GM19467 (cell line): Measurements from ENCODE around the gene OBSCN.
"Not testable (repeated sequence)": the region's sequence is repeated elsewhere in the genome, so short reads cannot be mapped to it uniquely, and the experiment has no call there.

ENCODE experiments used
- ATAC-seq: cut with Tn5 transposase; IDR thresholded peaks from one replicate; pipeline ENCODE4 v1.9.1; 2021; ENCODE audit warnings: mild to moderate bottlenecking, moderate library complexity; ENCODE audit not compliant: unreplicated experiment

Gene OBSCN

DNA sequence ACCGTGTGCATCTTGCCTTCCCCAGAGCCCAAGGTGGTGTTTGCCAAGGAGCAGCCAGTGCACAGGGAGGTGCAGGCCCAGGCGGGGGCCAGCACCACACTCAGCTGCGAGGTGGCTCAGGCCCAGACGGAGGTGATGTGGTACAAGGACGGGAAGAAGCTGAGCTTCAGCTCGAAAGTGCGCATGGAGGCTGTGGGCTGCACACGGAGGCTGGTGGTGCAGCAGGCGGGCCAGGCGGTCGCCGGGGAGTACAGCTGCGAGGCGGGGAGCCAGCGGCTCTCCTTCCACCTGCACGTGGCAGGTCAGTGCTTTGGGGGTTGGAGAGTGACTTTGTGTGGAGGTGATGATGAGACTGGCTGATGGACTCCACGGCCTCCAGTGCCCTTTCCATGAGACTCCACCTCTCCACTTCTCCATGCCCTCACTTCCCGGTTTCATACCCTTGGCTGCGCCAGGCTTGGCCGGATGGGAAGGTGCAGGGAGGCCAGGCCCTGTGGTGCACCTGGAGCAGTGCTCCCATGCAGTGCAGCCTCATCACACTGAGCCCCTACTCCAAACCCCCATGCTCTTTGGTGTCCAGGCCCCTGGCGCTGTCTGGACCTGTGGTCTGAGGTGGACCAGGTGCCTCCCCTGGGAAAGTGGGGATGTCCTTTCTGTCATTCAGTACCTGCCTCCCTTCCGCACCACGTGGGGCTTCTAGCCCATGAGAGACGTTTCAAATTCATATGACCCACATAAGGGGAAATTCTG lies 49.0 kb downstream of the OBSCN start:
- ATAC-seq, result no peak

- ATAC-seq, result no peak
These were observed 50.6 kb downstream of the OBSCN start for GRCh38 chr1:228258486-228258885.

- ATAC-seq, result no peak
These were observed 51.6 kb downstream of the OBSCN start for GRCh38 chr1:228259368-228259894.

- ATAC-seq, result no peak
These were observed 52.1 kb downstream of the OBSCN start for GRCh38 chr1:228259951-228260350.

GRCh38 chr1:228261706-228262105 lies 53.9 kb downstream of the OBSCN start:
- ATAC-seq, result no peak

DNA sequence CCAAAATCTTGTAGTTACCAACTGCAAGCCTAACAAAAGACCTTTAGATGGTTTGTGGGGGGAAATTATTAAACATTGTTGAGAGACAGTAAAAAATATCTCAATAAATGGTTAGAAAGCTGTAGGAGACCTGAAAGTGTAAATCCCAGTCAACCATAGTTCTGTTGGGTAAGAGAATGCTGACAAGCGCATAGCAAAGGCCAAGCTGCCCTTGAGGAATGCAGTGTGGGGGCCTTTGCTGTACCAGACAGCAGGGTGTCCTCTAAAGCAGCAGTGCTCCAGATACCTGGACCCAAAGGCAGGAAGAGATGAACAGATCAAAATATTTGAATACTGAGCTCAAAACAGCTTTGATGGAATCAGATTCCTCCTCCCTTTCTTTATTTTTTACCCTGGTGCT lies 54.6 kb downstream of the OBSCN start:
- no peak for ATAC-seq

GRCh38 chr1:228263636-228264035 lies 55.8 kb downstream of the OBSCN start:
- ATAC-seq, result no peak

DNA sequence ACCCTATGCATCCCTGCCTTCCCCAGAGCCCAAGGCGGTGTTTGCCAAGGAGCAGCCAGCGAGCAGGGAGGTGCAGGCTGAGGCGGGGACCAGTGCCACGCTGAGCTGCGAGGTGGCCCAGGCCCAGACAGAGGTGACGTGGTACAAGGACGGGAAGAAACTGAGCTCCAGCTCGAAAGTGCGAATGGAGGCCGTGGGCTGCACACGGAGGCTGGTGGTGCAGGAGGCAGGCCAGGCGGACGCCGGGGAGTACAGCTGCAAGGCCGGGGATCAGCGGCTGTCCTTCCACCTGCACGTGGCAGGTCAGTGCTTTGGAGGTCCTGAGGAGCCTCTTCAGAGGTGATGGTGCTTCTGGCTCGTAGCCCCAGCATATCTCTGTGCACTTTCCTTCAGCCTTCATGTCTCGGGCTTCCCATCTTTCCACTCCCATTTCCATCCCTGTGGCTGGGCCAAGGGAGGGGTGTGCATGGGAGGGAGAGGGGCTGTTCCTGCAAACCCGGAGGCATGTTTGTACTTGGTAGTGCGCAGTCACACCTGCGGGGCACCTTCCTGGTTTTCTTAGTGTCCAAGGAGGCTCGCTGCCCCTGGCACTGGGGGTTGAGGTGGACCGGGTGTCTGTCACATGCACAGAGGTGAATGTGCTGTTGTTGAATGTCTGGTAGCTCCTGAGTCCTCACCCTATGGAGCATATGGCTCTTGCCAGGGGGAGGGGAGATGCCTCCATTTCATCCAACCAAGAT lies 56.4 kb downstream of the OBSCN start:
- ATAC-seq, result no peak

DNA sequence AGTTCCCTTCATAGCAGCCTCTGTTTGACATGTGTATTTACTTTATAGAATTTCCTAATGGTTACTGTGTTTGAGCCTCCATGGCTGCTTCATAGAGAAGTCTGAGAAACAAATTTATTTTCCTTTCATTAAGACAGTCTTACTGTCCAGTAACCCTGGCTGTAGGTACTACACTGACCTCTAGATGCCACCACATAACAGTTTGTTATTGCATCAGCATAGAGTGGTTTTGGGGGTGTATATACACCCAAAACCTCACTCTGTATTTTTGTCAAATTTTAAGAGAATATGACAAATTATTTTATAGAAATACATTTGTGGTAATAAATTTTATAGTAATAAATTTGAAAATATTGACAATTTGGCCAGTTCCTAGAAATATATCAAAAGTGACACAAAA lies 57.3 kb downstream of the OBSCN start:
- ATAC-seq, result no peak

DNA sequence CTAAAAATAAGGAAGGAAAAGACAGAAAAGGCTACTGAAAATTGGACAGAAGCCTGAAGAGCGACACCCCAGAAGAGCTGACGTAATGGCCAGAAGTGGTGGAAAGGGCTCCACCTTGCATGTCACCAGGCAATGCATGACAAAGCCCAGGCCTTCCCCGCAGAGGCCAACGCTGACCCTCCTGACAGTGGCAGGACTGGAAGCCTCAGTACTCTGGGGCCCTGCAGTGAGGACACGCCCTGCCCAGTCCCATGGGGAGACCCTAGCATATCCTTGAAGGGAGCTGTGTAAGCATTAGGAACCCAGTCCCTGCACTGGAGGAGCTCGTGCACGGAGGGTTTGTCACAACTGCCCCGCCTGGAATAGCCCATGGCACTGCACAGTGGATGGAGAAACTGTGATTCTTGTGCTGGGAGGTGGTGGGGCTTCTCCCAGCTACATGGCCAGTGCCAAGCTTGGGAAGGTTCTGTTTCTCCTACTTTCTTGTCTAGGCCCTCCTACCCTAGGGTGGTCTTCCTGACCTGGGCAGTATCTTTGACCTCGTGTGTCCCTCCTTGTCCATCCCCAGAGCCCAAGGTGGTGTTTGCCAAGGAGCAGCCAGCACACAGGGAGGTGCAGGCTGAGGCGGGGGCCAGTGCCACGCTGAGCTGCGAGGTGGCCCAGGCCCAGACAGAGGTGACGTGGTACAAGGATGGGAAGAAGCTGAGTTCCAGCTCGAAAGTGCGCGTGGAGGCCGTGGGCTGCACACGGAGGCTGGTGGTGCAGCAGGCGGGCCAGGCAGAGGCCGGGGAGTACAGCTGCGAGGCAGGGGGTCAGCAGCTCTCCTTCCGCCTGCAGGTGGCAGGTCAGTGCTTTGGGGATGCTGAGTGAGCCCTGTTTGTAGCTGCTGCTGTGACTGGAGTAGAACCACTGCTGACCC lies 60.4 kb downstream of the OBSCN start:
- ATAC-seq, result no peak

DNA sequence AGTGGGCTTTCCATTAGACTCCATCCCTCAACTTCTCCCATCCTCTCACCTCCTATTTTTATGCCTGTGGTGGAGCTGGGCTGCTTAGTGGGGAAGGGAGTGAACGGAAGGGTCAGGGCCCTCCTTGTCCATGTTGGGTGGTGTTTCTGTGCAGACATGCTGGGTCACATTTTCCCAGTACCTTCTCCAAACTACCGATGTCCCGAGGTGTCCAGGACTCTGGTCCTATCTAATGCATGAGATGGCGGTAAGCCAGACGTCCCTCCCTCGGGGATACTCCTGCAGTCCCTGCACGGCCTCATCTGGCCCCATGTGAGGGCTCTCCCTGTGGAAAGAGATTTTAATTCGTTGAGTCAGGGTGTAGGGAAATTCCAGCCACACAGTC lies 61.0 kb downstream of the OBSCN start:
- no peak for ATAC-seq

DNA sequence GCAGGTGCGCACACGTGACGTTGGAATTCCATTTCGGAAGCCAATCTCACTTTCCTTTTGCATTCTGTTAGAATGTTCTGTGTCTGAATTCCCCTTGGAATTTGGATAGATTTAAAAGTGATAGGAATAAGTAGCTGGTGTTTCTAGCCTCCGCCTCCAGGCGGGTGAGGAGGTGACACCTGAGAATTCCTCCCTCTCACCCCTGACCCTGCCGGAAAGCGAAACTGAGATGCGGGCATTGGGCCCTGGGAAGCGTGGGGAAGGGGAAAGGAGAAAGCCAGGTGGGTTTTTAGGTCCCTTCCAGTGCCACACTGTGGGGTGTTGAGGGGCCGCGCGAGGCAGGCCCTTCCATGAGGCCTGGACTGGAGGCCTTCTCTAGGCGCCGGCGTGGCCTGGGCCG lies 61.6 kb downstream of the OBSCN start:
- not testable (repeated sequence) for ATAC-seq

DNA sequence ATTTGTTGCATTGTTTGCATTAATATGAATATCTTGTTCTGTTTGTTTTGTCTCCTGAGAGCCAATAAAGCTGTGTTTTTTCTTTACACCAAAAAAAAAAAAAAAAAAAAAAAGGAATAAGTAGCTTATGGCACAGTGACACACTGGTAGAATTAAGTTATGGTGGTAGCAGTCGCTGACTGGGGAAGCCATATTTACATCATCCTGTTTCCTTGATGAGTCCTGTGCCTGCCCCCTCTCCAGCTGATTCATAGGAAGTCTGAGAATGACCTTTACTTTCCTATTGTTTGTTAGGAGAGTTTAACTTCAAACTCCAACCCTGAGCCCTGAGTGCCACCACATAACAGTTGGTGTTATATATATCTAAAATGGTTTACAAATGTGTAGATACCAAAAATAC lies 62.2 kb downstream of the OBSCN start:
- no peak for ATAC-seq

DNA sequence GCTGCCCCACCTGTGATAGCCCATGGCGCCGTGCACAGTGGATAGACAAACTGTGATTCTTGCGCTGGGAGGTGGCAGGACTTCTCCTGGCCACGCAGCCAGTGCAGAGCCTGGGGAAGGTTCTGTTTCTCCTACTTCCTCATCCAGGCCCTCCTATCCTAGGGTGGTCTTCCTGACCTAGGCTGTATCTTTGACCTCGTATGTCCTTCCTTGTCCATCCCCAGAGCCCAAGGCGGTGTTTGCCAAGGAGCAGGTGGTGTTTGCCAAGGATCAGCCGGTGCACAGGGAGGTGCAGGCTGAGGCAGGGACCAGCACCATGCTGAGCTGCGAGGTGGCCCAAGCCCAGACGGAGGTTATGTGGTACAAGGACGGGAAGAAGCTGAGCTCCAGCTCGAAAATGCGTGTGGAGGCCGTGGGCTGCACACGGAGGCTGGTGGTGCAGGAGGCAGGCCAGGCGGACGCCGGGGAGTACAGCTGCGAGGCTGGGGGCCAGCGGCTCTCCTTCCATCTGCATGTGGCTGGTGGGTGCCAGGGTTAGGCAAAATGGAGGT lies 63.9 kb downstream of the OBSCN start:
- ATAC-seq, result no peak

- no peak for ATAC-seq
These were observed 64.5 kb downstream of the OBSCN start for GRCh38 chr1:228272331-228272791.

DNA sequence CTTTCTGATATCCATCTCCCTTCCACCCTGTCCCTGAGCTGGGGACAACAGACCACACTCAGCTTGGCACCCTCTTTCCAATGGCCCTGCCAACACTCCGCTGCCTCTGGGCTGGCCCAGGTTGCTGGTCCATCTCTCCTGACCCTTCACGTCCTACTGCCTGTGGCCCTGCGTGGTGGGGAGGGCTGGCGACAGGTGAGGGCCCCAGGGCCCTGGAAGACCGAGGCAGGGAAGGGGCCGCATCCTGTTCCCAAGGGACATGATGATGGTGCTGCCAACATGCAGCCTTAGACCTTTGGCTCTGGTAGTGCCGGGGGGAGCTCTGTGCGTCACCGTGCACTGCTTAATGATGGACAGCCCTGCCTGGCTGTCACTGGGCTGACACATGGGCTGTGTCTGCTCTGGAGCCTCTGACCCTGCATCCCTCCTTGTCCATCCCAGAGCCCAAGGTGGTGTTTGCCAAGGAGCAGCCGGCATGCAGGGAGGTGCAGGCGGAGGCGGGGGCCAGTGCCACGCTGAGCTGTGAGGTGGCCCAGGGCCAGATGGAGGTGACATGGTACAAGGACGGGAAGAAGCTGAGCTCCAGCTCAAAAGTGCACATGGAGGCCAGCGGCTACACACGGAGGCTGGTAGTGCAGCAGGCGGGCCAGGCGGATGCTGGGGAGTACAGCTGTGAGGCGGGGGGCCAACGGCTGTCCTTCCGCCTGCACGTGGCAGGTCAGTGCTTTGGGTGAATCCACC lies 65.2 kb downstream of the OBSCN start:
- no peak for ATAC-seq

GRCh38 chr1:228273720-228274451 lies 66.0 kb downstream of the OBSCN start:
- no peak for ATAC-seq

DNA sequence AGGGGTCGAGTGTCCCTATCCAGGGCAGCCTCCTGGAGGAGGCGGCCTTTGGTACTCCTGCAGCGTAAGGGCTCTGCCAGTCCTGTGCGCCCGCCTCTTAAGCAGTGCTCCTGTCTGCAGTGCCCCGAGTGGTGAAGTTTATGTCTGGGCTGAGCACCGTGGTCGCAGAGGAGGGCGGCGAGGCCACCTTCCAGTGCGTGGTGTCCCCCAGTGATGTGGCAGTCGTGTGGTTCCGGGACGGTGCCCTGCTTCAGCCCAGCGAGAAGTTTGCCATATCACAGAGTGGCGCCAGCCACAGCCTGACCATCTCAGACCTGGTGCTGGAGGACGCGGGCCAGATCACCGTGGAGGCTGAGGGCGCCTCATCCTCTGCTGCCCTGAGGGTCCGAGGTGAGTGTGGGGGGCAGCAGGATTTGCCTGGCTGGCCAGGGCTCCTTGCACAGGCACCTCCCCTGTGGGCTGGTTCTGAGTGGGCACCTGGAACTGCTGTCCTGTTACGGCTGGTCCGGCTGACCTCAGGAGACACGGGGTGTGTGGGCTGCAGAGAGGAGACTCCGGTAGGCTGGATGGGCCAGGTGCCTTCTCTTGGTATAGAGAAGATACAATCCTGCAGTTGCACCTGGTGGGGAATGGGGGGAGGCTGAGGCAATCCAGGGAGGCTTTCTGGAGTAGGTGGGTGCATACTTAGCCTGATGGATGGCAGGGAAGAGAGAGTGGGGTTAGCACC lies 66.8 kb downstream of the OBSCN start:
- no peak for ATAC-seq

DNA sequence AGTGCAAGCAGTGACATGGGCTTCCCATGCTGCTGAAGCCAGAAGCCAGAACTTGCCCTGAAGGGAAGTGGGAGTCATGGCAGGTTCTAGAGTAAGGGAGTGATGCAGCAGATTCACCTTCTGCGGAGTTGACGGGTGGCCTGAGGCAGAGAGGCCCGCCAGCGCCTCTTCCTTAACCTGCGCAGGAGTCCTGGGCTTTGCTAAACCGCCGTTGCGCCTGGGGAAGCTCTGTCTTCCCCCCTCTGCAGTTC lies 67.3 kb downstream of the OBSCN start:
- ATAC-seq, result no peak
